A673 (cell line): ENCODE data around the gene RPTOR. TPM values are rescaled to one million over a fixed set of nuclear protein-coding genes. Genes with fewer than 3 reads are reported as not detected.

Source experiments
- BruUV-seq: library from RNA; stranded (reverse); fragments of 400-500 nt; replicated peaks from 2 replicates; lab custom pipeline; 2021; lab: Mats Ljungman, UMichigan
- CTCF ChIA-PET: fragments of 300-600 bp; sonication (Branson Sonifier 250); formaldehyde crosslinking; loops from one replicate; lab custom pipeline; 2022; ENCODE audit warnings: antibody characterized with exemption; lab: Charles Lee
- POLR2A ChIA-PET: fragments of 300-600 bp; sonication (Branson Sonifier 250); formaldehyde crosslinking; loops from one replicate; lab custom pipeline; 2022; ENCODE audit warnings: antibody characterized with exemption; ENCODE audit not compliant: low non-redundant PET; lab: Charles Lee
- DNase-seq: peaks from one replicate; pipeline ENCODE4 v3.0.0-alpha.2; 2015; ENCODE audit warnings: low spot score
- H3K27ac ChIP-seq: fragments of 200-600 bp; sonication (generic); 2 replicates; pipeline ENCODE4 v1.5.1; 2016; ENCODE audit warnings: mixed run types, low read depth, mild to moderate bottlenecking, mixed read lengths, antibody characterized with exemption, low read length; ENCODE audit not compliant: poor library complexity, severe bottlenecking
- H3K27me3 ChIP-seq: fragments of 200-600 bp; sonication (generic); replicated peaks from 2 replicates; pipeline ENCODE4 v1.6.1; 2017; ENCODE audit warnings: mixed run types, low read depth, mild to moderate bottlenecking, mixed read lengths, antibody characterized with exemption, low read length; ENCODE audit not compliant: insufficient read depth, poor library complexity
- H3K36me3 ChIP-seq: fragments of 200-600 bp; sonication (generic); 2 replicates; pipeline ENCODE4 v1.6.1; 2016; ENCODE audit warnings: mixed run types, mild to moderate bottlenecking, mixed read lengths, antibody characterized with exemption, low read length; ENCODE audit not compliant: insufficient read depth, poor library complexity, severe bottlenecking
- H3K4me1 ChIP-seq: fragments of 200-600 bp; sonication (generic); 2 replicates; pipeline ENCODE4 v1.6.1; 2017; ENCODE audit warnings: mixed run types, mild to moderate bottlenecking, mixed read lengths, antibody characterized with exemption, low read length; ENCODE audit not compliant: insufficient read depth, poor library complexity, severe bottlenecking
- H3K4me3 ChIP-seq: fragments of 200-600 bp; sonication (generic); 2 replicates; pipeline ENCODE4 v1.5.1; 2016; ENCODE audit warnings: low read depth, mixed run types, mild to moderate bottlenecking, mixed read lengths, low read length; ENCODE audit not compliant: poor library complexity, severe bottlenecking
- H3K9me3 ChIP-seq: fragments of 200-600 bp; sonication (generic); 2 replicates; pipeline ENCODE4 v1.6.1; 2016; ENCODE audit warnings: mixed run types, low read depth, mild to moderate bottlenecking, mixed read lengths, antibody characterized with exemption, low read length; ENCODE audit not compliant: poor library complexity, severe bottlenecking
- EZH2 ChIP-seq: fragments of 200-600 bp; sonication (generic); IDR thresholded peaks from 2 replicates; pipeline ENCODE4 v1.6.1; 2017; ENCODE audit warnings: borderline replicate concordance, low read depth, mild to moderate bottlenecking, mixed read lengths, antibody characterized with exemption, low read length; ENCODE audit not compliant: poor library complexity, severe bottlenecking
- intact Hi-C: fragments of 100-400 bp; cut with micrococcal nuclease; formaldehyde crosslinking; loops from one replicate; pipeline ENCODE4 v1.10.0; 2022; ENCODE audit not compliant: unreplicated experiment
- total RNA-seq: library from RNA; stranded (reverse); gene quantifications from 2 replicates; pipeline ENCODE4 v1.2.3, GENCODE V29; 2021
- TF ChIP-seq, protein P1 (sequence below): fragments of 300-800, 200-600 bp; sonication (generic); conservative IDR thresholded peaks from 2 replicates; pipeline ENCODE4 v1.5.1; 2017; ENCODE audit warnings: low read depth, mild to moderate bottlenecking, antibody characterized with exemption, low read length, moderate library complexity, mixed read lengths

The RPTOR gene
- total RNA-seq, 1 experiment from 2014 or later, result 55.2 TPM

- no peaks in the 10 kb centered on the region for H3K27me3 ChIP-seq
- TF ChIP-seq EZH2, result no peak
- TF ChIP-seq, protein P1, sequence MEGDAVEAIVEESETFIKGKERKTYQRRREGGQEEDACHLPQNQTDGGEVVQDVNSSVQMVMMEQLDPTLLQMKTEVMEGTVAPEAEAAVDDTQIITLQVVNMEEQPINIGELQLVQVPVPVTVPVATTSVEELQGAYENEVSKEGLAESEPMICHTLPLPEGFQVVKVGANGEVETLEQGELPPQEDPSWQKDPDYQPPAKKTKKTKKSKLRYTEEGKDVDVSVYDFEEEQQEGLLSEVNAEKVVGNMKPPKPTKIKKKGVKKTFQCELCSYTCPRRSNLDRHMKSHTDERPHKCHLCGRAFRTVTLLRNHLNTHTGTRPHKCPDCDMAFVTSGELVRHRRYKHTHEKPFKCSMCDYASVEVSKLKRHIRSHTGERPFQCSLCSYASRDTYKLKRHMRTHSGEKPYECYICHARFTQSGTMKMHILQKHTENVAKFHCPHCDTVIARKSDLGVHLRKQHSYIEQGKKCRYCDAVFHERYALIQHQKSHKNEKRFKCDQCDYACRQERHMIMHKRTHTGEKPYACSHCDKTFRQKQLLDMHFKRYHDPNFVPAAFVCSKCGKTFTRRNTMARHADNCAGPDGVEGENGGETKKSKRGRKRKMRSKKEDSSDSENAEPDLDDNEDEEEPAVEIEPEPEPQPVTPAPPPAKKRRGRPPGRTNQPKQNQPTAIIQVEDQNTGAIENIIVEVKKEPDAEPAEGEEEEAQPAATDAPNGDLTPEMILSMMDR, result no peak
- H3K9me3 ChIP-seq, result no peaks in the 10 kb centered on the region
- H3K36me3 ChIP-seq, result no peaks in the 10 kb centered on the region
- ChIA-PET CTCF (no interaction called here), POLR2A (no interaction called here)
- H3K4me3 ChIP-seq, result no peak overlapping the region
- H3K4me1 ChIP-seq, result peaks cover 28% of the 10 kb centered on the region
- DNase-seq, result peak; percentile 74
- H3K27ac ChIP-seq, result no peak overlapping the region
- BruUV-seq, result no TSS peak
- intact Hi-C loops, result no loop called here
Measured at GRCh38 chr17:80779961-80780380, 235.3 kb downstream of the RPTOR start.

GRCh38 chr17:80780381-80781198, 236.0 kb downstream of the RPTOR start:
- Histone ChIP-seq H3K4me1 (peaks cover 28% of the 10 kb centered on the region), H3K27me3 (no peaks in the 10 kb centered on the region), H3K27ac (no peak overlapping the region), H3K36me3 (no peaks in the 10 kb centered on the region), H3K9me3 (no peaks in the 10 kb centered on the region), H3K4me3 (no peak overlapping the region)
- intact Hi-C loops, result no loop called here
- TF ChIP-seq, protein P1, result no peak
- TF ChIP-seq EZH2, result no peak
- BruUV-seq, result no TSS peak
- no peak for DNase-seq
- POLR2A ChIA-PET, result no interaction called here
- CTCF ChIA-PET, result no interaction called here

- intact Hi-C loops, result no loop called here
- DNase-seq, result no peak
- Histone ChIP-seq H3K36me3 (no peaks in the 10 kb centered on the region), H3K4me1 (peaks cover 28% of the 10 kb centered on the region), H3K27ac (no peak overlapping the region), H3K4me3 (no peak overlapping the region), H3K9me3 (no peaks in the 10 kb centered on the region), H3K27me3 (no peaks in the 10 kb centered on the region)
- TF ChIP-seq, protein P1, result no peak
- TF ChIP-seq EZH2, result no peak
- ChIA-PET POLR2A (no interaction called here), CTCF (interaction anchor here (0.5 kb wide), 1 partner anchor 208 kb away, joined by 8 read pairs; no protein-coding TSS in a partner anchor)
- no TSS peak for BruUV-seq
Measured at GRCh38 chr17:80781211-80781610, 236.6 kb downstream of the RPTOR start.
